PC-9 (cell line): ENCODE data around the gene RAET1E.

Experiments used
- EZH2 ChIP-seq: fragments of 200-600 bp; sonication (generic); IDR thresholded peaks from 2 replicates; pipeline ENCODE4 v1.8.0; 2017; ENCODE audit warnings: antibody characterized with exemption, low read depth
- TF ChIP-seq, protein P1 (sequence below): fragments of 200-600 bp; sonication (generic); conservative IDR thresholded peaks from 2 replicates; pipeline ENCODE4 v1.6.1; 2017; ENCODE audit warnings: mixed run types, antibody characterized with exemption, mild to moderate bottlenecking, moderate library complexity

DNA sequence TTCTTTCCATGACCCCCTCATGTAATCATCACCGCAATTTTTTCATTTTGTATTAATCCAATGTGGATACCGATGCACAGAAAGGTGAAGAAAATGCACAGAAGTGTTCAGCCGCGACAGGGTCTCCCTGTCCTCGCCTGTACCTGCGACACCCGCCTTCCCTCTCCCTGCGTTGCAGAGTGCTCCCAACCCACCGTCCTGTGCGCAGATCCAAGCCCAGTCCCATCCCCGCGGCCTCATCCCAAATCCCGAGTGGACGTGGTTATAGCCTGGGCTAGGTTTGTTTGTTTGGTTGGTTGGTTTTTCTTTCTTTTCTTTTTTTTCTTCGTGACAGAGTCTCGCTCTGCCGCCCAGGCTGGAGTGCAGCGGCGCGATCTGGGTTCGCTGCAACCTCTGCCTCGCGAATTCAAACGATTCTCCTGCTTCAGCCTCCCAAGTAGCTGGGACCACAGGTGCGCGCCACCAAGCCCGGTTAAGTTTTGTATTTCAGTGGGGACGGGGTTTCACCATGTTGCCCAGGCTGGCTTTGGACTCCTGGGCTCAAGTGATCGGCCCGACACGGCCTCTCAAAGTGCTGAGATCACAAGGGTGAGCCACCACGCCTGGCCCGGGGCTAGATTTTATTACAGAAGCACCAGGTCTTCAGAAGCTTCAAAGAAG is 25.5 kb upstream of the RAET1E start:
- TF ChIP-seq, protein P1, sequence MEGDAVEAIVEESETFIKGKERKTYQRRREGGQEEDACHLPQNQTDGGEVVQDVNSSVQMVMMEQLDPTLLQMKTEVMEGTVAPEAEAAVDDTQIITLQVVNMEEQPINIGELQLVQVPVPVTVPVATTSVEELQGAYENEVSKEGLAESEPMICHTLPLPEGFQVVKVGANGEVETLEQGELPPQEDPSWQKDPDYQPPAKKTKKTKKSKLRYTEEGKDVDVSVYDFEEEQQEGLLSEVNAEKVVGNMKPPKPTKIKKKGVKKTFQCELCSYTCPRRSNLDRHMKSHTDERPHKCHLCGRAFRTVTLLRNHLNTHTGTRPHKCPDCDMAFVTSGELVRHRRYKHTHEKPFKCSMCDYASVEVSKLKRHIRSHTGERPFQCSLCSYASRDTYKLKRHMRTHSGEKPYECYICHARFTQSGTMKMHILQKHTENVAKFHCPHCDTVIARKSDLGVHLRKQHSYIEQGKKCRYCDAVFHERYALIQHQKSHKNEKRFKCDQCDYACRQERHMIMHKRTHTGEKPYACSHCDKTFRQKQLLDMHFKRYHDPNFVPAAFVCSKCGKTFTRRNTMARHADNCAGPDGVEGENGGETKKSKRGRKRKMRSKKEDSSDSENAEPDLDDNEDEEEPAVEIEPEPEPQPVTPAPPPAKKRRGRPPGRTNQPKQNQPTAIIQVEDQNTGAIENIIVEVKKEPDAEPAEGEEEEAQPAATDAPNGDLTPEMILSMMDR = no peak
- TF ChIP-seq EZH2 = no peak
